K562 (cell line): ENCODE measurements around the gene DNAAF1. TPM values are rescaled to one million over a fixed set of nuclear protein-coding genes. Genes with fewer than 3 reads are reported as not detected.

ENCODE experiments used
- BACH1 ChIP-seq: fragments of 200-800 bp; sonication (Bioruptor generic); IDR thresholded peaks from 2 replicates; pipeline ENCODE4 v1.6.1; 2016; ENCODE audit warnings: missing genetic modification characterization, missing compliant biosample characterization
- BDP1 ChIP-seq: IDR thresholded peaks from 3 replicates; pipeline ENCODE4 v1.6.1; 2011; ENCODE audit not compliant: insufficient read length, insufficient read depth
- BRD4 ChIP-seq: fragments of 200-600 bp; sonication (generic); IDR thresholded peaks from 2 replicates; pipeline ENCODE4 v1.6.1; 2017; ENCODE audit warnings: inconsistent platforms
- CBX1 ChIP-seq: sonication (generic); IDR thresholded peaks from 2 replicates; pipeline ENCODE4 v1.6.1; 2016; ENCODE audit warnings: antibody characterized with exemption, low read depth, mild to moderate bottlenecking
- CC2D1A ChIP-seq: fragments of 450-650 bp; IDR thresholded peaks from 2 replicates; pipeline ENCODE4 v1.6.1; 2017; ENCODE audit warnings: mild to moderate bottlenecking
- COPS2 ChIP-seq: fragments of 450-650 bp; conservative IDR thresholded peaks from 2 replicates; pipeline ENCODE4 v1.6.1; 2016; ENCODE audit warnings: mild to moderate bottlenecking, moderate library complexity
- FOXK1 ChIP-seq: sonication (generic); formaldehyde crosslinking; IDR thresholded peaks from 2 replicates; pipeline ENCODE4 v1.8.0; 2022; ENCODE audit warnings: missing genetic modification reagents, mild to moderate bottlenecking, borderline replicate concordance
- LARP7 ChIP-seq: fragments of 450-650 bp; IDR thresholded peaks from 2 replicates; pipeline ENCODE4 v1.6.1; 2016
- MEIS2 ChIP-seq: fragments of 450-650 bp; IDR thresholded peaks from 2 replicates; pipeline ENCODE4 v1.6.1; 2014; ENCODE audit warnings: mild to moderate bottlenecking; ENCODE audit not compliant: partially characterized antibody
- MTF1 ChIP-seq: fragments of 250-450 bp; sonication (Bioruptor Pico); IDR thresholded peaks from 2 replicates; pipeline ENCODE4 v1.9.0; 2021; ENCODE audit warnings: moderate library complexity, mild to moderate bottlenecking, inconsistent platforms, borderline replicate concordance
- MXI1 ChIP-seq: IDR thresholded peaks from 2 replicates; pipeline ENCODE4 v1.6.1; 2011; ENCODE audit warnings: low read depth, mild to moderate bottlenecking, improper control_type of control experiment, low read length
- STAG1 ChIP-seq: sonication (generic); formaldehyde crosslinking; IDR thresholded peaks from 2 replicates; pipeline ENCODE4 v1.5.0; 2020; ENCODE audit warnings: missing genetic modification reagents, borderline replicate concordance
- TRIM24 ChIP-seq, 2 experiments: fragments of 450-650 bp; IDR thresholded peaks; 2 replicates each; pipeline ENCODE4 v1.6.1; 2016
- TRIM28 ChIP-seq: fragments of 450-650 bp; IDR thresholded peaks from 2 replicates; pipeline ENCODE4 v1.6.1; 2017
- XRCC3 ChIP-seq: fragments of 450-650 bp; IDR thresholded peaks from 2 replicates; pipeline ENCODE4 v1.6.1; 2017; ENCODE audit warnings: mild to moderate bottlenecking, moderate library complexity
- ZNF140 ChIP-seq: fragments of 250-450 bp; sonication (Bioruptor Pico); IDR thresholded peaks from 2 replicates; pipeline ENCODE4 v1.8.0; 2021; ENCODE audit warnings: moderate library complexity, mild to moderate bottlenecking, inconsistent platforms
- ZNF146 ChIP-seq: IDR thresholded peaks from one replicate; pipeline ENCODE4 v1.6.1; 2018; ENCODE audit warnings: missing compliant biosample characterization; ENCODE audit not compliant: unreplicated experiment
- ZNF212 ChIP-seq: fragments of 450-650 bp; formaldehyde crosslinking; IDR thresholded peaks from 2 replicates; pipeline ENCODE4 v1.4.0; 2020; ENCODE audit warnings: mild to moderate bottlenecking
- ZNF316 ChIP-seq: fragments of 450-650 bp; IDR thresholded peaks from 2 replicates; pipeline ENCODE4 v1.6.1; 2016
- ZNF445 ChIP-seq: fragments of 250-450 bp; sonication (Bioruptor Pico); IDR thresholded peaks from 2 replicates; pipeline ENCODE4 v1.4.0; 2020; ENCODE audit warnings: low read depth, mild to moderate bottlenecking, moderate library complexity
- ZNF766 ChIP-seq: fragments of 200-800 bp; sonication (Bioruptor generic); conservative IDR thresholded peaks from 2 replicates; pipeline ENCODE4 v1.6.1; 2016; ENCODE audit warnings: missing genetic modification characterization, missing compliant biosample characterization
- polyA plus RNA-seq, 8 experiments: library from polyadenylated mRNA; depleted of rRNA in 4 of 8; stranded (reverse) in 5 of 8; unstranded in 3 of 8; fragments of >200 nt; fragmentation: Nextera tagmentation in 2 of 8; fragmentation: Illumina TruSeq in 1 of 8; extraction: Ambion mirVana in 2 of 8; extraction: Trizol in 1 of 8; gene quantifications; 2 replicates each; pipeline versions ENCODE4 v1.2.1 to v1.2.3, GENCODE V29; 2011 to 2014; ENCODE audit warnings: inconsistent platforms in 1 of 8, missing spikeins in 1 of 8
- total RNA-seq, 7 experiments: library from RNA; depleted of rRNA in 6 of 7; stranded (reverse); fragments of >200 nt in 6 of 7; fragmentation: Illumina TruSeq in 2 of 7; extraction: Trizol in 2 of 7; gene quantifications; 2 replicates each; pipeline versions ENCODE4 v1.2.1 to v1.2.3, GENCODE V29; 2011 to 2021; ENCODE audit warnings: low replicate concordance in 1 of 7
- TF ChIP-seq, protein P1 (sequence below): sonication (generic); formaldehyde crosslinking; IDR thresholded peaks from 2 replicates; pipeline ENCODE4 v1.8.0; 2022; ENCODE audit warnings: mild to moderate bottlenecking, missing genetic modification reagents
- TF ChIP-seq, protein P2 (sequence below), 2 experiments: IDR thresholded peaks; 2 replicates each; pipeline ENCODE4 v1.6.1; 2011; ENCODE audit warnings: borderline replicate concordance in 1 of 2, control low read depth in 1 of 2, low read depth in 1 of 2, low read length in 1 of 2, mild to moderate bottlenecking in 1 of 2, mixed read lengths in 1 of 2, moderate library complexity in 1 of 2; ENCODE audit not compliant: insufficient read depth in 1 of 2, insufficient read length in 1 of 2, poor library complexity in 1 of 2, severe bottlenecking in 1 of 2; ENCODE audit errors: extremely low read depth in 1 of 2
- TF ChIP-seq, protein P3 (sequence below): fragments of 450-650 bp; formaldehyde crosslinking; conservative IDR thresholded peaks from 2 replicates; pipeline ENCODE4 v1.4.0; 2022; ENCODE audit warnings: mild to moderate bottlenecking, missing genetic modification characterization
- TF ChIP-seq, protein P4 (sequence below), 3 experiments: fragments of 200-800 bp in 1 of 3; sonication (Bioruptor generic) in 1 of 3; sonication (generic) in 1 of 3; formaldehyde crosslinking in 1 of 3; IDR thresholded peaks; 2 replicates each; pipeline versions ENCODE4 v1.6.1 to v1.8.0; 2016 to 2022; ENCODE audit warnings: mild to moderate bottlenecking in 2 of 3, missing compliant biosample characterization in 2 of 3, missing genetic modification characterization in 2 of 3, missing genetic modification reagents in 1 of 3

DNAAF1 gene
- total and polyA plus RNA-seq, 9 of the 15 experiments (the other 6 are each of a cell fraction or from before 2014, with no cell fraction given): 0.01 TPM; not detected in 8

DNA sequence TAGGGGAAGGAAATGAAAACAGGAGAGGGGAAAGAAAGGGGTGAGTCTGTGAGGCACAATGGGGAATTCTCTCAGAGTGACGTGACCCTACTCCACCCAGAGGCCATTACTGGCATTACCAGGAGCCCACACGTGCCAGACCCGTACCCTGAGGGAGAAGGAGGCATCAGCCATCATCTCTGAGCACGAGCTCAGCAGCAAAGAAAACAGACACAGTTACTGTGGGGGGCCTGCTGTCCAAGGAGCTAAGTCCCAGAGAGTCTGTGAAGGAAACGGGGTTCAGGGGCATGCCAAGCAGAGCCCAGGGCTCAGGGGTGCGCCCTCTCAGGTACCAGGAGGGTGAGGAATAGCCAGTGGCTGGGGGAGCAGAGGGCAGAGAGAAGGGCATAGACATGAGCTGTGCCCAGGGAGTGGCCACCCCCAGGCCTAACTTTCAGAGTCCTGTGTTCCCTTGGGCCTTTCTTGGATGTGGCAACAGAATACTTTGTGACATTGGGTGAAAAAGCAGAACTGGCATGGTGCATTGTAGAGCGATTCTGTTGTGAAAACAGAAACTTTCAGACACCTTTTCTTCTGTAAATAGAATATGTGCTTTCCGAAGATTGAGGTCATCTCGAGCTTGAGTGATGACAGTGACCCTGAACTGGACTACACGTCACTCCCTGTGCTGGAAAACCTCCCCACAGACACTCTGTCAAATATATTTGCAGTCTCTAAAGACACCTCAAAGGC is 30.4 kb downstream of the DNAAF1 start (continued):
- TF ChIP-seq ZNF445 (CRISPR knock-in tag) (no peak), BACH1 (tag) (no peak), LARP7 (no peak), FOXK1 (CRISPR knock-in tag) (no peak), ZNF146 (CRISPR knock-in tag) (no peak), BDP1 (no peak), XRCC3 (no peak), ZNF212 (no peak), CBX1 (no peak), ZNF316 (no peak), MTF1 (CRISPR knock-in tag) (no peak), ZNF140 (CRISPR knock-in tag) (no peak), MEIS2 (no peak), ZNF766 (no peak), BRD4 (no peak), TRIM24 (IDR thresholded peaks at IDR 0.05) (no peak), TRIM28 (no peak), COPS2 (no peak), MXI1 (0 out of 2 replicates have a peak, but pooled peaks have one; percentile 21), CC2D1A (0 out of 2 replicates have a peak, but pooled peaks have one; percentile 35), STAG1 (peak; percentile 59; the same call in 1 of the 2 replicates)
- TF ChIP-seq, protein P1, sequence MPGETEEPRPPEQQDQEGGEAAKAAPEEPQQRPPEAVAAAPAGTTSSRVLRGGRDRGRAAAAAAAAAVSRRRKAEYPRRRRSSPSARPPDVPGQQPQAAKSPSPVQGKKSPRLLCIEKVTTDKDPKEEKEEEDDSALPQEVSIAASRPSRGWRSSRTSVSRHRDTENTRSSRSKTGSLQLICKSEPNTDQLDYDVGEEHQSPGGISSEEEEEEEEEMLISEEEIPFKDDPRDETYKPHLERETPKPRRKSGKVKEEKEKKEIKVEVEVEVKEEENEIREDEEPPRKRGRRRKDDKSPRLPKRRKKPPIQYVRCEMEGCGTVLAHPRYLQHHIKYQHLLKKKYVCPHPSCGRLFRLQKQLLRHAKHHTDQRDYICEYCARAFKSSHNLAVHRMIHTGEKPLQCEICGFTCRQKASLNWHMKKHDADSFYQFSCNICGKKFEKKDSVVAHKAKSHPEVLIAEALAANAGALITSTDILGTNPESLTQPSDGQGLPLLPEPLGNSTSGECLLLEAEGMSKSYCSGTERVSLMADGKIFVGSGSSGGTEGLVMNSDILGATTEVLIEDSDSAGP (CRISPR knock-in tag): no peak
- TF ChIP-seq, protein P2, sequence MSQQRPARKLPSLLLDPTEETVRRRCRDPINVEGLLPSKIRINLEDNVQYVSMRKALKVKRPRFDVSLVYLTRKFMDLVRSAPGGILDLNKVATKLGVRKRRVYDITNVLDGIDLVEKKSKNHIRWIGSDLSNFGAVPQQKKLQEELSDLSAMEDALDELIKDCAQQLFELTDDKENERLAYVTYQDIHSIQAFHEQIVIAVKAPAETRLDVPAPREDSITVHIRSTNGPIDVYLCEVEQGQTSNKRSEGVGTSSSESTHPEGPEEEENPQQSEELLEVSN (IDR thresholded peaks at IDR 0.05; ENCODE audit: borderline replicate concordance in 1 of 2, extremely low read depth in 1 of 2, insufficient read depth in 1 of 2, insufficient read length in 1 of 2, low read depth in 1 of 2, low read length in 1 of 2, poor library complexity in 1 of 2, severe bottlenecking in 1 of 2): peak in 1 of 2 experiments; percentile 16
- TF ChIP-seq, protein P3, sequence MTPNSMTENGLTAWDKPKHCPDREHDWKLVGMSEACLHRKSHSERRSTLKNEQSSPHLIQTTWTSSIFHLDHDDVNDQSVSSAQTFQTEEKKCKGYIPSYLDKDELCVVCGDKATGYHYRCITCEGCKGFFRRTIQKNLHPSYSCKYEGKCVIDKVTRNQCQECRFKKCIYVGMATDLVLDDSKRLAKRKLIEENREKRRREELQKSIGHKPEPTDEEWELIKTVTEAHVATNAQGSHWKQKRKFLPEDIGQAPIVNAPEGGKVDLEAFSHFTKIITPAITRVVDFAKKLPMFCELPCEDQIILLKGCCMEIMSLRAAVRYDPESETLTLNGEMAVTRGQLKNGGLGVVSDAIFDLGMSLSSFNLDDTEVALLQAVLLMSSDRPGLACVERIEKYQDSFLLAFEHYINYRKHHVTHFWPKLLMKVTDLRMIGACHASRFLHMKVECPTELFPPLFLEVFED (CRISPR knock-in tag): no peak
- TF ChIP-seq, protein P4, sequence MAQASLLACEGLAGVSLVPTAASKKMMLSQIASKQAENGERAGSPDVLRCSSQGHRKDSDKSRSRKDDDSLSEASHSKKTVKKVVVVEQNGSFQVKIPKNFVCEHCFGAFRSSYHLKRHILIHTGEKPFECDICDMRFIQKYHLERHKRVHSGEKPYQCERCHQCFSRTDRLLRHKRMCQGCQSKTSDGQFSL (CRISPR knock-in tag; IDR thresholded peaks at IDR 0.05): no peak
- TF ChIP-seq, protein P4 (tag; IDR thresholded peaks at IDR 0.05): no peak
